Skeletal muscle cell (primary cell): ENCODE measurements around the gene STK40.

Experiments used
- DNase-seq: peaks from one replicate; pipeline ENCODE4 v3.0.0-alpha.2; 2010; ENCODE audit warnings: low read depth
- H3K4me3 ChIP-seq: 2 replicates; pipeline ENCODE4 v1.5.1; 2011; ENCODE audit warnings: low read depth, mild to moderate bottlenecking, control low read depth, low read length, moderate library complexity

The STK40 gene, protein sequence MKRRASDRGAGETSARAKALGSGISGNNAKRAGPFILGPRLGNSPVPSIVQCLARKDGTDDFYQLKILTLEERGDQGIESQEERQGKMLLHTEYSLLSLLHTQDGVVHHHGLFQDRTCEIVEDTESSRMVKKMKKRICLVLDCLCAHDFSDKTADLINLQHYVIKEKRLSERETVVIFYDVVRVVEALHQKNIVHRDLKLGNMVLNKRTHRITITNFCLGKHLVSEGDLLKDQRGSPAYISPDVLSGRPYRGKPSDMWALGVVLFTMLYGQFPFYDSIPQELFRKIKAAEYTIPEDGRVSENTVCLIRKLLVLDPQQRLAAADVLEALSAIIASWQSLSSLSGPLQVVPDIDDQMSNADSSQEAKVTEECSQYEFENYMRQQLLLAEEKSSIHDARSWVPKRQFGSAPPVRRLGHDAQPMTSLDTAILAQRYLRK

DNA sequence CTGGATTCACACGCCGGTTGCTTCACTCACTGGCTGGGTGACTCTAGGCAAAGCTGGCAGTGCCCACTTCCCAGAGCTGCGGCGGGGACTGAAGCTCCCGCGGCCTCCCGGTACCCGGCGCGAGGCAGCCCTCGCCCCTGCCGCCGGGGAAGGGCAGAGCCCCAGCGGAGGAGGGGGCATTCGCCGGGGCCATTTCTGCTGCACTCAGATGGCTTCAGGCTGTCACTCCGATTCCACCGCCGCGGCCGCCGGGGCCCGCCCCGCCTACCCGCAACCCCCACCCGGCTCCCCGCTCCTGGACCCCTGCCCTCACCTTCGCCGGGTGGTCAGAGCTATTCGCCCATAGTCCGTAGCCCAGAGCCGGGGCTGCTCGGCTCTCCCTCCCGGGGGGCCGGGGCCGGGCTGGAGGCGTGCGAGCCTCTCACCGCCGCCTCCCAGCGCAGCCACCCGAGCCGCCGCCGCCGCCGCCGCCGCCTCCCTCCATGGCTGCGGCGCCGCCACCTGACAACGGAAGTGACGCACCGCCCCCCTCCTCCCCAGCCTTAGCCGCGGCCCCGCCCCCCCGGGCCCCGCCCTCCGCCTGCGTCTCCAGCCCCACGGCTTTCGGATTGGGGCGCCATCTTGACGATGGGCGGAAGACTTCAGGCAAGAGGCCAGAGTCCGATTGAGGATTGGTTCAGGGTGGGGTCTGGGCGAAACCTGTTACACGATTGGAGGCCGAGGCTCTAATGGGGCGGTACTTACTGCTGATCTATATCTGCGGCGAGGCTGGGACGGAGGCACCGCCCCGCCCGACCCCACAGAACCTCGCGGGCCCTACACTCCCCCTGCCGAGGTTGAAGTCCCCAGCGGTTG, at the start of gene STK40:
Gene STK40, minus strand, starts transcription at position 515 of the 855 bp plus-strand sequence. CDS start 24,592 bp downstream, outside the sequence.
- DNase-seq = peak; percentile 99

DNA sequence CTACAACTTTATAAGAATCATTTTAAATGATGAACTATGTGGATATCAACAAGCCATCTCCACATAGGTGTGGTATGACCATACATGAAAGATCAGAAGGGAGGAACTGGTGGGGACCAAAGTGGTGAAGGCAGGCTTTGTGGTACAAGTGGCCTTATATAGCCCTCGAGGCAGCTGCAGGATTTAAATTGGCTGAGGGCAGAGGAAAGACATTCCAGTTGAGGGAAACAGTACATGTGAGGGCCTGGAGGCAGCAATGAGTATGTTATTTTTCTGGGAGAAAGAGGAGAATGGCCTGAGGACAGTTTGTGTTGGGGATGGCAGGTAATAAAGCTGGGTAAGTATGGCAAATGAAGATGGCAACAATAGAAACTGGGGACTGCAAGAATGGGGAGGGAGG, 47.4 kb upstream of the STK40 start:
- no peak for DNase-seq
- H3K4me3 ChIP-seq = no peak overlapping the region

More for the DNA sequence above, at the start of gene STK40:
- peak within 1 kb of the TSS; percentile 96 for H3K4me3 ChIP-seq

DNA sequence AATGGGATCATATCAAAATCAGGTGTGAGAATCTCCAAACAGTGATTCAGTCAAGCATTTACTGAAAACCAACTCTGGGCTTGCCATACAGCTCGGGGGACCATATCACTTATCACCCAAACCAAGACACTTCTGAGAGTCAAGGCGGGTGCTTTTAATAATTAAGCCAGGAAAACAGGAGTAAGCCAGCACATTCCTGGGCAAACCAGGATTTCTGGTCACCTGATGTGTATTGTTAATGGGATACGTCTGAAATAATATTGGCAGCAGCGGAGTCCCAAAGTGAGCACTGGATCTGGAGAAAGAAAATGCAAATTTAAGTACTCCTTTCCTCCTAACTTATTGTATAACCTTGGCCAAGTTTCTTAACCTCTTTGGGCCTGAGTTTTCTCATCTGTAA, 46.9 kb upstream of the STK40 start:
- no peak for DNase-seq
- H3K4me3 ChIP-seq = no peak overlapping the region

DNA sequence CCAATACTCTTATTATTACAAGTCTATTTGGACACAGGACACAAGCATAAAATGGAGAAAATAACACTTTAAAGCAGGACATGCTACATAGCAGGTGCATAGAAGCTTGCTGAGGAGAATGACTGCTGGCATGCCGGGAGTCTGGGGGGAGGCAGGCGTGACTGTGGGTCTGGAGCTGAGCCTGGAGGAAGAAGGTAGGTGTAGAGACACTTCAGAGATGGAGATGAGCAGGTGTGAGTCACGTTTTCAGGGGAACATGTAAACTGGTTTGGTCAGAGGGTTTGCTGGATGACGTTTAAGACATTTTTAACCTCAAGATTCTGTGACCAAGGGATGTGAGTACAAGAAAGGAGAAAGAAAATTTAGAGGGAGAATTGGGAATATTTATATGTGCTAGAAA, 40.1 kb upstream of the STK40 start:
- no peak overlapping the region for H3K4me3 ChIP-seq
- DNase-seq = no peak

DNA sequence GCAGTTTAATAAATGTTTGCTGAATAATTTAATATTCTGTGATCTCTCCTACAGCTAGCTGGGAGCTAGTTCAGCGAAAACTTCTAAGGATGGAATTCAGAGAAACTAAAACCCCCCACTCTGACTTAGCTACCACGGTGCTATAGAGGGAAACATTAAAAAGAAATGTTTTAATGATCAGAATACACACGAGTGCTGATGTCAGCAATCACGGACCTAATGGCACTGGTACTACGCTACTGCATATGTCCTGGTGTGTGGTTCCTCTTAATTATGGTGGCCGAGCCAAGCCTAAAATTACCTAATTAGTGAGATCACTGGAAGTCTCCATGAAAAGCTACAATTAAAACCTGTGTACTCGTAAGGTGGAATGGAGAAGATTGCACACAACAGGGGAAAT, 35.9 kb upstream of the STK40 start:
- no peak overlapping the region for H3K4me3 ChIP-seq
- no peak for DNase-seq

DNA sequence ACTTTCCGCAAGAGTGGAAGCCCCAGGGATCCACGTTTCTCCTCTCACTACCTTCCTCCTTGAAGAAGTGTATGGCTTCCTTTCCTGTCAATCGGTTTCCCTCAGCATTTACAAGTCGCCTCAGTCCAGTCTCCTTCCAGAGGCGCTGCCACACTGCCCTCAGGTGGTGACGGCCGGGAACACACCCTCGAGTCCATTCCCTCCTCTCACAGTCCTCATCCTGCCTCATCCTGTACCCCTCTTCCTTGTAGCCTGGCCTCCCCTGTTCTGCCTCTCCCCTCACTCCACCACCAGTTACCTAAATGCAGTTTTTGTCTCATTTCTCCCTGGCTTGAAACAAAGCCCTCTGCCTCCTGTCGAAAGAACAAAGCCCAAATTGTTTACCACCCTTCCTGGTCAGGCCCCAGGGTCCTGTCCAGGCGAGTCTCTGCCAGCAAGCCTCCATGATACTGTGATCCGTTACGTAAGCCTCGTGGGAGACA, 35.2 kb upstream of the STK40 start:
- no peak overlapping the region for H3K4me3 ChIP-seq
- DNase-seq = peak; percentile 48

DNA sequence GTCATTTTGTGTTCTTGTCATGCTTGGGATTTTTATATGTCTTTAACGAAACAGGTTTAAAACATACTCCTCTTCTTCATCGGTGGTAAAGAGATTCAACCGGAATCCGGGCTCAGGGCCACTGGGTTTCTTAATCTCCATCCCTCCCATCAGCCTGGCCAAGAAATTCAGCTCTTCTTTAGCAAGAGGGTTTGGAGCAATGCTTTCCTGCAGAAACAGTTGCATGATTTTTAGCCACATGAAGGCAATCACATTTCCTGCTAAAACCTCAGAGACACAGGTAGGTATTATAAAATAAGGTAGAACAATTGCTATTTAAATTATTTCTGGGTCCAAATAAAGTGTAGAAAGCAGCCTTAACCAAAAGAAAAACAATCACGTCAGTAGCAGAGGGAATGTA, 34.7 kb upstream of the STK40 start:
- H3K4me3 ChIP-seq = no peak overlapping the region
- DNase-seq = no peak

DNA sequence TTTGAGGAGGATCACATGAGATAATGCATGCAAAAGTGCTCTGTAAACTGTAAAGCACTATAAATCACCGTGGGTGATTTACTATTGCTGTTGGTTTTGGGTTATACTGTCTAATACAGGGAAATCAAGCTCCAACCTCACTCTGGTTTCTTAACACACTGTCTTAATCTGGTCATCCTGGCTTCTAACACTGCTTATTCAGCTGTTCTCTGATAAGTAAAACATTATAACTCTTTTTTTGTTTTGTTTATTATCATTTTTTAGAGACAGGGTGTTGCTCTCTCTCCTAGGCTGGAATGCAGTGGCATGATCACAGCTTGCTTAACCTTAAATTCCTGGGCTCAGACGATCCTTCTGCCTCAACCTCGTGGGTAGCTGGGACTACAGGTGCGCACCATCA, 33.8 kb upstream of the STK40 start:
- no peak overlapping the region for H3K4me3 ChIP-seq
- DNase-seq = no peak

DNA sequence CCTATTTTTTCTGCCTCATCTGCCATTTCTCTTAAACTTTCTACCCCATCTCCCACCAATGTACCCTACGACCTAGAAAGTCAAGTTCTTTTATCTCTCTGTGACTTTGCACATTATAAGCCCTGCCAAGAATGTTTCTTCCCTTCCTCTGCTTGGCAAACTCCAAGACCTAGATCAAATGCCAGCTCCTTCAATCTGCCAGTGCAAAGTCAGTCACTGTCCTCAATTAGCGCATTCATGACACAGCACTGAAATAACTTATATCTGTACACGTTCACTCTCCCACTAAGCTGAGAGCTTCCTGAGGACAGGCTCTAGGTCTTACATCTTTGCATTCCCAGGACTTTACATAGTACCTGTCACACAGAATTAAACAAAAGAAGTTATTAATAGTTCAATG, 33.4 kb upstream of the STK40 start:
- no peak for DNase-seq
- H3K4me3 ChIP-seq = no peak overlapping the region

DNA sequence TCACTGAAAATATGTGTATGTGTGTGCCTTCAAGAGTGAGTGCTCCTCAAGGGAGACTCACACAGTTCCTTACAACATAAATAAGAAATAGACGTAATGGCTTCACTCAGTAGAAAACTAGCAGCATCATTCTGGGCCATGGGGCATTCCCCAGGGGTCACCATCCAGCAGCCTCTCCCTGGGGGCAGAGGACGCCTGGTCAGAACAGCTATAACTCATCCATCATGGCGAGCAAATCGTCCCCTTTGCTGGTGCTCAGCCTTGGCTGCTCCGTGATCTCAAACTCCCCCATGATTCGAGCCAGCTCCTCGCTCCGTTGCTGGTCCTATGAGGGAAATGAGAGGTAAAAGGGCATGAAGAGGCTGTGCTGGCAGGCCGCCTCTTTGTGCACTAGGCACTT, 32.2 kb upstream of the STK40 start:
- DNase-seq = no peak
- no peak overlapping the region for H3K4me3 ChIP-seq

DNA sequence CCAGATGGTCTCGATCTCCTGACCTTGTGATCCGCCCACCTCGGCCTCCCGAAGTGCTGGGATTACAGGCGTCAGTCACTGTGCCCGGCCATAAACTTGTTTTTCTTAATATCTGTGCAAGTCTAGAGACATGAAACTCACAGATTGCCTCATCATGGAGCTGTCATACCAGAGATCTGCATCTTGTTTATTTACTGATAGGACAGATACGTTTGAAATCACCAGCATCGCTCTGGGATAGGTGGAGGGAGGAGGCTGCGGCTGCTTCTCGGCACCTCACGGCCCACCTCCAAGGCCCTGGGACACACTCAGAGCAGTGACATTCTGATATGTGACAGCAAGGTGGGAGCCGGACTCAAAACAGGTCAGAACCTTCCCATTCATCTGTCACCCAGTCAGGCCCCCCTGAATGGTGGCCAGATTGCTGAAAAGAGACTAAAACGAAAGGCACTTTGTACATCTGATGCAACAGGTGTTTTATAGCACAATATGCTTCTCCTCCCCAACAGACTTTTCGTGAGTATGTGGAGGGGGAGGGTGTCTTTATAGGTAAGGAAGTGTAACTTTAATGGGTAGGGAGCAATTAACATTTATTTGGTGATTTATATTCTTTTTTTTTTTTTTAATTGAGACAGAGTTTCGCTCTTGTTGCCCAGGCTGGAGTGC, 30.1 kb upstream of the STK40 start:
- no peak overlapping the region for H3K4me3 ChIP-seq
- DNase-seq = no peak

DNA sequence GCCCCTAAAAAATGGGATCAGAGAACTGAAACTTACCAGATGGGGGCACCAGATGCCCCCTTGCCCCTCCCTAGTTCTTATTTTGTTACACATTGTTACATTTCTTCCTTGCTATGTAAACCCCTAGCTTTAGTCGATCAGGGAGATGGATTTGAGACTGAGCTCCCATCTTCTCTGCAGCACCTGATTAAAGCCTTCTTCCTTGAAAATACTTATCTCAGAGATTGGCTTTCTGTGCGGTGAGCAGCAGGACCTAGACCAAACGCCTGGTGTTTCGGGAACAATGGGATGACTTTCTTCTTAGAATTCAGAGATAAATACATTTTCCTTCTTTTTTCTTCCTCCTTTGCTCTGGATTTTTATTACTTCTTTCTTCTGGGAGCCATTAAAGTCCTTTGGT, 28.7 kb upstream of the STK40 start:
- H3K4me3 ChIP-seq = no peak overlapping the region
- DNase-seq = no peak

DNA sequence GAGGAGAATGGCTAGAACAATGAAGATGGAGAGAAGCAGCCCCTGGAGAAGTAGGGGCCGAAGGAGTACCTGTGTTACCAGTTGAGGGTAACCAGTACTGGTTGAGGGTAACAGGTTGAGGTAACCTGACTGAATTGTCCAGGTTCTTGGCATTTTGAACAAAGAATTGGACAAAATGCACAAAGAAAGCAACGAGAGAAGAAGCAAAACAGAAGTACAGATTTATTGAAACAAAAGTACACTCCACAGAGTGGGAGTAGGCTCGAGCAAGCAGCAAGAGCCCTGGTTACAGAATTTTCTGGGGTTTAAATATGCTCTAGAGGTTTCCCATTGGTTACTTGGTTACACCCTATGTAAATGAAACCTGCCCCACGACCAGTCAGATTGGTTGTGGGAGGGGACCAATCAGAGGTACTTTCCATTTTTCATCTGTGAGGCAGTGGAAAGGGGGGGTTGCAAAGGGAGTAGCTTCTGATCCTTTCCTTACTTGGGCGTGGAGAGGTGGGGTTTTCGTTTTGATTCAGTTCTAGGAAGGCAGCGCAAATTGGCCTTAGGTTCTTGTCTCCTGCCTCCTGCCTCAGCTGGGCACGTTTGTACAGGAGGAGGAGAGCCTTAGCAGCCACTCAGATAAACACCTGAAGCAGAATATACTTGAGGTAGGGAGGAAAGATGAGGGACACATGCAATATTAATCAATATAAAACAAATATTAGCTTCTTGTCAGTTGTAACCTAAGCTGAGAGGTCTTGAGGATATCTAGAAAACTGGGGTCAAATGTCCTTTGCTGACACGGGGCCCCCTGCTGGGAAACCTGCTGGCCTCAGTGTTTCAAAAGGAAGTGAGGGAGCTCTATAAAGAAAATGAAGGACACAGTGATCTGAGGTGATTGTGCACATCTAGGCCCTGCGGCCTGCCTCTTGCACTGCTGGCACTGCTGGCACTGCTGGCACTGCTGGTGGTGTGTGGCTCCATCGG, 26.2 kb upstream of the STK40 start:
- DNase-seq = no peak
- no peak overlapping the region for H3K4me3 ChIP-seq

DNA sequence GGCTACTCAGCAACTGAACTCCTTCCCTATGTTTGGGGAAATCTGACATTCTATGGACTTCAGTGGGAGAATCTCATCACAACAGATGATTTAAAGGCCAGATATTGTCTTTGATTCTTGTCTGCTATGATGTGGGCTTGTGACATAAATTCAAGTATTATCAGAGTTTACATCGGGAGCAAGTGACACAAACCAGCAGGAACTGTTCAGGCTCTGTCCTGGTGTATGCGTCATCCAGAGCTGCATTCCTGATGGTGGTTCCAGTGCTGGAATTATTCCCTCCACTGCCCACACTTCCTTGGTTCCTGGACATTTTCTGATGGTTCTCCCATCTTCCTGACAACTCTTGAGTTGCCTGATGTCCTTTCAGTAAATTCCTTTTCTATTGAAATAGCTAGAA, 22.8 kb upstream of the STK40 start:
- no peak for DNase-seq
- no peak overlapping the region for H3K4me3 ChIP-seq

DNA sequence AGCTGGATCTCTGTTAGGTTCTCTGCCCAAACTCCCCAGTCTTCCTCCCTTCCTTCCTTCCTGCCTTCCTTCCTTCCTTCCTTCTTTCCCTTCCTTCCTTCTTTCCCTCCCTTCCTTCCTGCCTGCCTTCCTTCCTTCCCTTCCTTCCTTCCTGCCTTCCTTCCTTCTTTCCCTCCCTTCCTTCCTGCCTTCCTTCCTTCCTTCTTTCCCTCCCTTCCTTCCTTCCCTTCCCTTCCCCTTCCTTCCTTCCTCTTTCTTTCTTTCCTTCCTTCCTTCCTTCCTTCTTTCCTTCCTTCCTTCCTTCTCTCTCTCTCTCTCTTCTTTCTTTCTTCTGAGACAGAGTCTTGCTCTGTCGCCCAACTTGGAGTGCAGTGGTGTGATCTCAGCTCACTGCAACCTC, 20.7 kb upstream of the STK40 start:
- no peak overlapping the region for H3K4me3 ChIP-seq
- DNase-seq = no peak

DNA sequence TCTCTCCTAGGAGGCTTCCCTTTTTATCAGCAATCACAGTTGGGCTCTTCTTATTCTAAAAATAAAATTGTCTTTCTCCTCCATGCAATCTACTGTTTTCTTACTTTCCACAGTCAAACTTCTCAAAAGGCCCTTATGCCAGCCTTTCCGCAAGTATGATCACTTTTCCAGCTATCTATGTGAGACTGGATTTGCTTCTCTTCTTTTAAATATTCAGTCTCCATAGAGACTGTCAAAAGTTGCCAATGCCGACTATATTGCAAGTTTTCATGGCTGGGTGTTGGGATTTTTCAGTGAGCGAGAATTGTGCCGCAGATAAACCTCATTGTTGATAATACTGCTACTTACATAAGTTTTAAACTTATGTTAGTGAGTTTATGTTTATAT, 16.8 kb upstream of the STK40 start:
- no peak overlapping the region for H3K4me3 ChIP-seq
- no peak for DNase-seq

DNA sequence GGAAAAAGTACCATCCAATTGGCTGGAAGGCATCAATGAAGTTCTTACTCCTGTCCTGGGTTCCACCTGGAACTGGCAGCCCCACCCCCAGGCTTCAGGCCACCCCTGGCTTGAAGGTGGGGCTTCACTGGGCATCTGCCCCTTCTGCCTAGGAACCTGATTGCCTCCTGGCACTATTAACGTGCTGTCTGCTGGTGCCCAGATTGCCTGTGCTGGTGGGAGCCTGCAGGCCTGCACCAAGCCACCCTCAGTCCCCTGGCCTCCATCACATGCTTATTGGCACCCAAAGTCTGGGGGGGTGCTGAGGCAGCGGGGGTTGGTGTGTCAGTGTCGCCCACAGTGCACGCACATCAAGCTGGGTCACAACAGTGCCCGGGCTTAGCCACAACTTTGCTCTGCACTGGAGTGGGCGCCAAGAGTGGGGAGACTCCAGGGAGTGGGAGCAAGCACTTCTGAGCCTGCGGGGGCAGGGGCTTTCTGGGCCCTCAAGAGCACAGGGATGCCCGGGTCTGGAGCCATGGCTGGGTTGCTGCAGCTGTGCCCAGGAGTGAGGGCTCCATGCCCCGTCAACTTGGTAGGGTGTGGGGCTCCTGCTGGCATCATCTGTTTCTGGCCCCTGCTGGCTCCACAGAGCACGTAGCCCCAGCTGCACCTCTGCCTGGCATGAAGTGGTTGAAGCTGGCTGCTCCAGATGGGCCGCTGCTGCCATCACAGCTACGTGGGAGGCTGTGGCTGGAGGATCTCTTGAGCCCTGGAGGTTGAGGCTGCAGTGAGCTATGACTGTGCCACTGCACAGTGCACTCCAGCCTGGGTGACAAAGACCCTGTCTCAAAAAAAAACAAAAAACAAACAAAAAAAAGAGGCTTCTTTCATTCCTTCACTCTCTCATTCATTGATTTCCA, 16.1 kb upstream of the STK40 start:
- no peak for DNase-seq
- peak overlapping the region; percentile 15 for H3K4me3 ChIP-seq
